Measurements from ENCODE around the gene ARHGAP28.
"Not testable (repeated sequence)": the region's sequence is repeated elsewhere in the genome, so short reads cannot be mapped to it uniquely, and the experiment has no call there.

The ARHGAP28 gene

DNA sequence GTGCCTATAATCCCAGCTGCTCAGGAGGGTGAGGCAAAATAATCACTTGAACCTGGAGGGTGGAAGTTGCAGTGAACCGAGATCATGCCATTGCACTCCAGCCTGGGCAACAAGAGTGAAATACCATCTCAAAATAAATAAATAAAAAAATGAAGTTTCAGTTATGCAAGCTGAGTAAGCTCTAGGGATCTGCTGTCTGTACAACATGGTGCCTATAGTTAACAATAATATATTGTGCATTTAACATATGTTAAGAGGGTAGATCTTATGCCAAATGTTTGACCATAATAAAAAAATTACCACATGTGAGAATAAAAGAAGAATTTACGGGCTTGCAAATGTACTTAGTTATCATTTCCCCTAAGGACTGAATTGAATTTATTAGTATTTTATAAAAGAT is 208.9 kb downstream of the ARHGAP28 start:
- DNase-seq: not testable (repeated sequence)

DNA sequence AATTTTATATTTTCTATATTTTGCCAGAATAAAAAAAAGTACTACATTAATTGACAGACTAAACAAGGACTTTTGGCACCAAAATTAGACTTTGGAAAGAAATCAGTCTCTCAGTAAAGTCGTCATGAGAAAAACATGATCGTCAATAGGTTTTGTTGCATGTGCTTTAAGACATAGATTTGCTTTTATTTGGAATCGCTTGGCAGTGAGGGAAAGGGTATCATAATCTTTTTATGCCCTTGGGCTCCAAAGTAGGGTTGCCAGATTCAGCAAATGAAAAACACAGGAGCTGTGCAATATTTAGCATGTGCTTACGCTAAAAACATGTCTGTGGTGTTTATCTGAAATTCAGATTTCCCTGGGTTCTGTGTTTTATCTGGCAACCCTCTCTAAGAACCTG is 210.5 kb downstream of the ARHGAP28 start:
- DNase-seq: no peak

DNA sequence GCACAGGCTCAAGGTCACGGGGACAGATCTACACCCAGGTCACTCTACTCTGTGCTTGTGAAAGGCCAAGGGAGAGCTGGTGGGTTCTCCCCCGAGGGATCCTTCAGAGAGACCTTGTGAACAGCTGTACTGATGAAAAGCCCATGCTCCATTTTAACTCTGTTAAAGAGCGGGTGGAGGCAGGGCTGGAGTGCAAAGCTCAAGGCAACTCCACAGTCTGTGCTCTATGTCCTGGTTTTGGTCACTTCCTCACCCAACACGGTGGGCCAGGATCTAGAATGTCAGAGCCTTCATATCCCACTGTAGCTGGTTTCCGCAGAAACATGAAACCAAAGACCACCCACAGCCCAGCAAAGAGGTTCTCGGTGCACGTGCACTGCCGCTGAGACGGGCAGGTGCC is 210.9 kb downstream of the ARHGAP28 start:
- DNase-seq: no peak

DNA sequence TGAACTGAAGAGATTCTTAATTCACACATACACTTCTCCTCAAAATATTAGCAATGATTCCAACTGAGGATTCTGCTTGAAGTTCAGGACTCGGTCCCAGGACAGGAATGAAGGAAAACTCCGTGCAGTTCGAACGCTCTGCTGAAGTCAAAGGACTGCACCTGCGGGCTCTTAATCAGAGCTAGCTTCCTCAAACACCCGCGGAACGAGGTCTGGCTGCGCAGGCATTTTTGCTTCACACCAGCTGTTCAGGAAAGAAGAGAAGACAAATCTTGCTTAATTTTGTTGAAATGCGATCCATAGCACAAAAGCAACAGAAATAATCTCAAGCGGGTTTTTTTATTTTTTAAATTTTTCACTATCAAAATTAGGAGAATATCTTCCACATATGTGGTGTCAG is 212.5 kb downstream of the ARHGAP28 start:
- no peak for DNase-seq

DNA sequence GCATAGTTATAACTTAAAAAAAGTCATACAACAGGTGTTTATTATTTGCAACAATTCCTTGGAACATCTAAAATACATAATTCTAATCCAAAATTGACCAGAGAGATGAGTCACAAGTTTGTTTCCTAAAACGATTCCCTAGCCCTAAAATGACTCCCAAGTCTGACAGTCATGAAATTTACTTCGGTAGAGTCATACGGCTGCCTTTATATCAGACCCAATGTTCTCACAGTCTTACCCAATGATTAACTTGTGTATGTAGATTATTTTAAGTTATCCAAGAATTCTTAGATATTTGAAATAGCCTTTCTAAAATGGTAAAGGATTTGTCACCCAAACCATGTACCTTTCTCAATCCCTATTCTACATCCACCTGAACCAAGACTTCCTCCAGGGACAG is 213.2 kb downstream of the ARHGAP28 start:
- DNase-seq: no peak

DNA sequence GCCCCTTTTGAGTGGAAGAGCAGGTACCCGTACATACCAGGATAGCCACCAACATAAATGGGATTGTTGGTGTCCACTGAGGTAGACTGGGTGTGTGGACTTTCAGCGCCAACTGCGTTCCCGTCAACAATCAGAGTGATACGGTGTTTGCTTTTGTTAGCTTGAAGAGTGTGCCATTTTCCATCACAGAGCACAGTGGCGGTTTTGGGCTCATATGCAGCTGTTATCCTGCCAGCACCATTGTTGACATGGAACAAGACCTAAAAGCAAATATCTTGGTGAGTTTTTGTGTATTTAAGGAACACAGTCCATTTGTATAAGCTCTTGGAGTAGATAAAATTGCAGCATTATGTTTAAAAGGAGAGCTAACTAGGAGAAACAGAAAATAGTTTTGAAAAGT is 213.6 kb downstream of the ARHGAP28 start:
- DNase-seq: no peak

DNA sequence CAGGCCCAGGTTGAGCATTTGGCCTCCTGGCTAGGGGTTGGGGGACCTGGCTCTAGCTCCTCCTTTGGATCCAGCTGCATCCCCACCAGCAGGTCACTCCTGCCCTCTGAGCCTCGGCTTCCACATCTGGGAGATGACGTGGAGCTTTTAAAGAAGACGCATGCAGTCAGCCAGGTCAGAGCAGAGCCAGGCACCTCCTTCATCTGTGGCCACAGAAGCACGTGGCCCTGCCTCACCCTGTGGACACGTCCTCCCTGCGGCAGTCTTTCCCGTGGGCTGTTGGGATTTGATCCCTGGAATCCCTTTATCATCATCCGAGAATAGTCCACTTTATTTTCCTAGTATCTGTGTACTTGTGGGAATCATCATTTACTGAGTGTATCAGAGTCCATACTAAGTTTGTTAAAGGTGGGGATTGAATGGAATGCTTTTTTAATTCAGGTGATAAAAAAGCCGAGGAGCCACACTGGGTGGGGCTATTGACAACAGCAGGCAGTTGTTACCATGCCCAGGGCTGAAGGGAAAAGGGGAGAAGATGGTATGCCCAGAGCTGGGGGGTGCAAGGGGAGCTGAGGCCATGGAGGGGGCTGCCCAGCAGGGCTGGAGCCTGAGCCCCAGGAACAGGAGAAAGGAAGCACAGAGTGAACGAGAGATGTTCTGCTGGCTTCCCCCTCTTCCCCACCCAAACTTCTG is 218.0 kb downstream of the ARHGAP28 start:
- no peak for DNase-seq

DNA sequence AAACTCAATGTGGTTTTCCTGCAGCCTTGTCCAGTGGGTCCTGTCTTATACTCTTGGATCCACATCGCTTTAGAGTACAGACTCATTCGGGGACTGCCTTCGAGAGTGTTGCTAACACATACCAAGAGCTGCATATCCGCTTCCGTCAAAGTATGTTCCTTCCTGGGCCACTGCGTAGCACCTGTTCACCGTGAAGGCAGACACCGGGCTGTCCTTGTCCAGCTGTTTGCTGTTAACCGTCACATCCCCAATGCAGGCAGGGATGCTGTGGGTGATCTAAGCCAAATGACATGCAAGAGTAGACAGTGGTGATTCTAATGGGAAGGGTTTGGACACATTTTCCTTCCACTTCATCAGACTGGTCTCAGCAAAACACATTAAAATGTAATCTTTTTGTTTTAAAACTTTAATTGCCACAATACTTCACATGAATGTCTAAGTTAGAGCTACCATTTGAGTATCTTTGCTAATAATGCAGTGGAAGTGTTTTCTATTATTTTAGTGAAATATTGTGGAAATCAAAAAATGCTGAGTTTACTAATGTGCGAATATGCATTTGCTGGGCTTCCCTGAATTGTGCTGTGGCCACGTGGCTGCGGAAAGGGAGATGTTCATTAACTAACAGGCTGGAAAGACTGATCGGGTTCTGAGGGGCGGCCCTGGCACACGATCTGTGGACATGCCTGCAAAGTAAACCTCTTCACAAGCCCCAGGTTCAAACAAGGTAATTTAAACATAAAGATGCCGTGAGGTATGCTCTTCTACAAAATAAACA is 219.0 kb downstream of the ARHGAP28 start:
- DNase-seq: no peak

DNA sequence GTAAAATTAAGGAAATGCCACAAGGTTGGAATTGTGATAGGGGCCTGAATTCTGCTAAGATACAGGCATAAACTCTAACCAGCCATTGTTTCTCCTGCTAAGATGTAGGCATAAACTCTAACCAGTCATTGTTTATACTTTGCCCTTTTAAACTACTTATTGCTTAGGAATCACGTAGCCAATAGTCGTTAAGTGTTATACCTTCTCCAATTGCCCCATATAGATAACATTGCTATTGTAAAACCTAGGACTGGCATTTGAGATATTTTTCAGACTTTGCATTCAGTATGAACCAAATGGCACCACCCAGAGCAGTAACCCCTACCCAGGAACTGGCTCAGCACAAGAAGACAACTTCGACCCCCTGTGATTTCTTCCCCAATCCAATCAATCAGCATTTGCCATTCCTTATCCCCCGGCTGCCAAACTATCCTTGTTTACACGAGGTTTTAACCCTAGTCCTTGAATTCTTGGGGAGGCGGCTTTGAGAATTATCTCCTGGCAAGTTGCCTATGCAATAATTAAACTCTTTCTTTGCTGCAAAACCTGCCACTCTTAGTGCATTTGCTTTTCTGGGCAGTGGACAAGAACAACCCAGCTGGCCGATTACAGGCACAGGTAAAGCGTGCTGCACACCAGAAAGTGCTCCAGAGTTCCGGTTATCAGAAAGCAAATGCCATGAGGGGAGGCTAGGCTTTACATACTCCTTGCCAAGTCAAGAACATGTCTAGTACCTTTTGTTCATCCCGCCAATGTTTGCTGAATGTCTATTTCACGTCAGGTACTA is 220.5 kb downstream of the ARHGAP28 start:
- no peak for DNase-seq

DNA sequence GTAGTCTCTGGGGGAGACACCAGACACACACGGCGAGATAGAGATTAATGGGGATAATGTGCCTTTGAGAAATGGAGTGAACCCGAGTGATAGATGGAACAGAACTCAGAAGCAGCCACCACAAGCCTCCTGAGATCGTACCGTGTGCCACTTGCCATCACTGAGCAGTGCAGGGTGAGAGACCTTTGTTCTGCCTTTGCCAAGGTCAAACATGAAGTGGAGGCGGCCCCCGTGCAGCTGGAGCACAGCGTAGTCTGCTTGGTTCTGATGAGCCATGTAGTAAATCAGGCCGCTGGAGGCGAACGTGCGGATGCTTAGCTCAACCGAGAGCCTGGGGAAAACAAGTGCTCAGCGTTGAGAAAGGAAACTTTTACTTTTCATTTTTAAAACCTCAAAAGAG is 221.1 kb downstream of the ARHGAP28 start:
- DNase-seq: no peak

DNA sequence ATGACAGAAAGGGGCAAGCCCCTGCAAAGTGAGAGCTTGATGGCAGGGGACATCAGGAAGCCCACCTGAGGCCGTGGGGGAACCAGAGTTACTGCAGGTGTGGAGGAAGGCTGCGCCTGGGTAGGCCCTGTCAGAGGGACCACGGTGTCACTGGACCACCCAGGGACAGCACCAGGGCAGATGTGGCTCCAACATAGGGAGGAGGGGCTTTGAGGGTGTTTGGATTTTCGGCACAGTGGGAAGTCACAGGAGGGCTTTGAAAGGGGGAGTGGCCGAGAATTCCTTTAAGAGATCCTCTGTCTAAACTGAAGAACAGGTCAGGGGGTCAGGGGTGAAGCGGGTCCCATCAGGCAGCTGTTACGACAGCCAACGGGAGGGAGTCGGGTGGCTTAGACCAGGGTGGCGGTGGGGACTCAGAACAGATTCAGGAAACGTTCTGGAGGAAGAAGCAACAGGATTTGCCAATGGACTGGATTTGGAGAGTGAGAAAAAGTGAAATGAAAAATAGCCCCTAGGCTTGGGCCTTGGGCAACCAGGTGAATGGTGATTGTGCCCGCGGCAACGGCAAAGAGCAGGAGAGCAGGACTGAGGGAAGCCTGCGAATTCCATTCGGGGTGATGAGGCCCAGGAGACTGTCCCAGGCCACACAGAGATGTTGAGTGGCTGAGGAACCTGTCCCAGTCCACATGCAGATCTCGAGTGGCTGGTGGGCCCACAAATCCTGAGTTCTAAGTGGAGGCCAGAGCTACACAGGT is 222.0 kb downstream of the ARHGAP28 start:
- no peak for DNase-seq

DNA sequence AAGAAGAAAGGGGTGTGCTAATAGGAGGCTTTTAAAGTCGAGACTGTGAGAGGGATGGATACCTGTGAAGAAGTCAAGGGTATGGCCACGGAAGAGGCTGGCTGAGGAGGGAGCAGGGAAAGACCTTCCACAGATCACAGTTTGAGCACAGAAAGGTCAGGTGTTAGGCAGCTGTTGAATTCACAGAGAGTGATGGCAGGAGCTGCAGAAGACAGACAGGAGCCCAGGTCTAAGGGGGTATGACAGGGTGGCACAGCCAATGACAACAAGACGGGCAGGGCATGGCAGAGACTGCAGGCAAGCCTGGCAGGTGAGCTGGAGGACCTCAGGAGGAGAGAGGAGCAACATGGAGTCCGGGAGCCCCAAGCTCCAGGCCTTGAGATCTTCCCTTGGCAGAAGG is 225.0 kb downstream of the ARHGAP28 start:
- DNase-seq: no peak

DNA sequence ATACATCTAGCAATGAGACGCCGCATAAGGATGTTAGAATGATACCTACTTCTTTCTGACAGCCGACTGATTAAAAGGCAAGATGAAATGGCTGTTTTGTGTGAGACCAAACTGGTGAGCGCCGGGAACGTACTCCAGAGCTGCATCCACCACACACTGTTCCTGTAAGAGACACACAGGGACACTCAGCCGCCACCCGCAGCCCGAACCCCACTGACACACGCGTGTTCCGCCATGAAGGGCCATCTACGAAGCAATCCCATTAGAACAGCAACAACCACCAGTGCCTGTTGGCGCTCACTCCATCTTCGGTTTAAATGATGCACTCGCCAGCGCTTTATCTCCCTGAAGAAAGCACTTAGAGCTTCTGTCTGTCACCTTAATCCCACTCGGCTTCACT is 225.8 kb downstream of the ARHGAP28 start:
- no peak for DNase-seq

DNA sequence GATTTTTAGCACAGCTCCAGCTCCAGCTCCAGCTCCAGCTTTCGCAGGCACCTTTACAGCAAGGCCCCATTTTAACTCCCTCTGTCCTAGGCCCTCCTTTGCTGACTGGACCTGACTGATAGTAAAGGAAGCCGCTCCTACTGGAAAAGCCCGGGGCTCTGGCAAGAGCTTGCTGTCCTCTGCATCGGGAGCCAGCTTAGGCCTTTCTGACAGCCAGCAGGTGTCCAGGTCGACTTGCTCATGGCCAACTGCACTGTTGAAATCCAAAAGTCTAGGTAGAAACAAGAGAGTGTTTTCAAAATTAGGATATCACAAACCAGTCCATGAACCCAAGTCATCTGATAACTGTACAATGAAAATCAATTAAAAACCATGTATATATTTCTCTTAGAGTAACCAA is 227.0 kb downstream of the ARHGAP28 start:
- DNase-seq: no peak

DNA sequence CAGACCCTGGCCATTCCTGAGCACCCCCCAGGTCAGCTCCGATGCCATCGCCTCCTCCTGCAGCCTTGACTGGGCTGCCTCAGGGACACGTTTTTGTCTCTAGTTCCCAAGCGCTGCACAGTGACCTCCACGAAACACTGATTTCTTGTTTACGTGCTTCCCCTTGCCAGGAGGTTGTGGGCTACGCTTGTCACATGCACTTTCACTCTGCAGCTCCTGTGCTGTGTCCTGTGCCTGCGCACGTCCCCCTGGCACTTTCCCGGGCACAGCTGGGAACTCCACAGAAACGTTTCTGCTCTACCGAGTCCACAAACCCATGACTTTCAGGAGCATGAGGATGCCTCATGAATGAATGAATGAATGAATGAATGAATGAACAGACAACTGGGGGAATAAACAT is 227.5 kb downstream of the ARHGAP28 start:
- DNase-seq: no peak

DNA sequence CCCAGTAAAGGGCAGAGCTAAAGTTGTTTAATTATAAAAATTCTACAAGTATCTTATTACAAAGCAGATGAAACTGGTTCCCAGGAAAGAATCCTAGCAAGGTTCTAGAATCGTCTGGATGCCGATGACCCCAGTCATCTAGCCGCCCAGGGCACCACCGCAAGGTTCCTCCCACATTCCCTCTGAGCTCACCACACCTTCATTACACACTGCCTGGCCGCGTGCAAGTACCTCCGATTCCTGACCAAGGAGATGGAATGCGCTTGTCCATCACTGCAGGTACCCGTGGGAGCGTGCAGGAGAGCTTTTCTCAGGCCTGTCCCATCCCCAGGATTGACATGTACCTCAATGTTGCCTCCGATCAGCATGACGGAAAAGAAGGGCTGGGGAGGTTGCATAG is 229.6 kb downstream of the ARHGAP28 start:
- DNase-seq: no peak

DNA sequence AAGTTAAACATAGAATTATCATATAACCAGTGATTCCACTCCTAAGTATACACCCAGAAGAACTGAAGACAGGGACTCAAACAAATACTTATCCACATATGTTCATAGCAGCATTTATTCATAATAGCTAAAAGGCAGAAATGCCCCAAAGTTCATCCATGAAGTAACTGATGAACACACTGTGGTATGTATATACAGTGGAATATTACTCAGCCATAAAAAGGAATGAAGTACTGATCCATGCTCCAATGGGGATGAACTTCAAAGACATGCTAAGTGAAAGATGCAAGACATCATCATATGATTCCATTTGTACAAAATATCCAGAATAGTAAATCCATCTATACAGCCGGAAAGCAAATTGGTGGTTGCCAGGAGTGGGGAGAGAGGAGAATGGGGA is 230.6 kb downstream of the ARHGAP28 start:
- DNase-seq: no peak

DNA sequence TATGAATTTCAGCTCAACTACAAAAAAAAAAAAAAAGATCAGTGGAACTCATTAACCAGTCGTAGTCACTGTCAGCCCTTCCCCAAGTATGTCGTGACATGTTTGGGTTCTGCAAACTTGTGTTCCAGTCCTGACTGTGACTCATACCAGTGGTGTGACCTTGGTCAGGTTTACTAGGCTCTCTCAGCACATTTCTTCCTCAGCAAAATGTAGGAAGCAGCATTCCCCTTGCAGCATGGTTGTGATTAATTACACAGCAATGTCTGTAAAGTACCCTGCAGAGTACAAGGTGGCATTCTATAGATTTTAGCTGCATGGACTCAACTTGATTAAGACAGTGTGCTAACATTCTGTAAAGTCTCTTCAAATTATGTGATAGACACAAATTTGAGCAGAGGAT is 231.1 kb downstream of the ARHGAP28 start:
- no peak for DNase-seq

DNA sequence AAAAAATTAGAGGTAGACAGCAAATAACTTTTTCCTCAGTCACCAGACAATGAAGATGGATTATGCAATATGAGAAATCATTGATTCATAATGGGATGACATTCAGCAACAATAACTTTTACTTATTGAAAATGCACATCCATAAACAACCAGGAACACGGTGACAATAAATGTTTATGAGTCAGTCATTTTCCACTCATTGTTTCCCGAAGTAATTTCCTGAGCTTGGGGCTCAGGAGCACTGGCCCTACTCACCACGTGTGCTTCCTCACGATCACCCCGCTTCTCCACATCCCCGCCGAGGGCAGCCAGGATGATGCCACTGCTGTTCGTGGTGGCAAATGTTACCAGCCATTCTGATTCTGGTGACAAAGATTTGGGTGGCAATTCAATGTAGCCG is 231.8 kb downstream of the ARHGAP28 start:
- DNase-seq: no peak

DNA sequence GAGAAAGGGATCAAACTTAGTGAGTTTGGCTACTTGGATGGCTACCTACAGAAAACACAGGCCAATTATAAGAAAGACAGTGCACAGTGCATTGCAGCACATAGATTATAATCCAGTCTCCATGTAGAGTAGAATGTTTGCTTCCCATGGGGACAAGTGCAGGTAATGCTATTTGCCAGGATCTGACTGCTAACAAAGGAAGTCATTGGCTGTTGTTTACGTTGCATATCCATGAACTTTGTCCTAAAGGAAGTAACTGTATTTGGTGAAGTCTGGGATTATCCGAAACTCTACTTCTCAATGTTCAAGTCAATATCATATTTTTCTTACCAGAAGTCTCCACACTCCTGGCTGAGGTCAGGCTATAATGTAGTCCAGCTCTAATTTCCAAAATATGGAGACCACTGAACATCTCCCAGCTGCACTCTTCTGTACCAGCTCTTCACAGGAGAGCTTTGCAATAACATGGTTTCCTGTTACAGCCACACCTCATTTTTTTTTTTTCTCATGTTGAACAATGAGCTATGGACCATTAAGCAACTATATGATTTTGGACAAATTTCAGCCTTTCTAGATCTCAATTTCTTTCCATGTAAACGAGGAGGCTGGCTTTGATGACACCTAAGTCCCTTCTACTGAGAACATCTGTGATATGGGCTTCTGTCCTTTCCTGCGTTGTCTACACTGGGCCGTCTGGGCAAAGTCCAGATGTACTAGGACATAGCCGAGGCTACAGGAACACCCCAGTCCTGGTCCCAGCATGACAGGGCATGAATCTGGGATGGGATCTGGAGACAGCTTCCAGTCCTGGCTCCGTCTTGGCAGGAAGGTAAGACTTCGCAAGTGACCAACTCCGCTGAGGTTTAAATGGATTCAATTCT is 233.3 kb downstream of the ARHGAP28 start:
- DNase-seq: no peak

DNA sequence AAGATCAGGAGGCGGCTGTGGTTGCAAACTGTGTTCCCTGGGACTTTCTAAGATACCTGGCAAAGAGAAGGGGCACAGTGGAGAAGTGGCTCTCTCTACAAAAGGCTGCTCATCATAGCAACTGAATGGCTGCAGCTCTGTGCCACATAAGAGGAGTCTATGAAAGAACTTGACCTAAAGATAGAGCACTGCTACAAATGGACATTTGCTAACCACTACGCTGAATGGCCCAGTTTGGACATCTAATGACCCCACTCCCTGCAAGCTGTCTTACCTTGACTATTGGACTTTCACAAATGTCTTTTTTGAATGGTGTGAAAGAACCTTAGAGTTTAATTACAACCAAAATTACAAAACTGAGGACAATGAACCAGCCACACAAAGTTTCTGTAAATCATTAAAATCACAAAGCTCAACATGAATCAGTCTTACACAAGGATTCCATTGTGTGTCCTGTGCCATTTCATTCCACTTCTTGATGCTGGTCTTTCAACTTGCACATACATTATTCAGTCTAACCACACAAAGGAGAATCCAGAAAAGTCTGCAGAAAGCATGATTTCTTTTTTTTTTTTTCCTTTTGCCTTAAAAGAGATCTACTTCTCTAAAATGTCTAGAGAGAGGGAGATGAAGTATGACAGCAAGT is 234.1 kb downstream of the ARHGAP28 start:
- no peak for DNase-seq
